ENCODE data around the gene TERB1. TPM values are rescaled to one million over a fixed set of nuclear protein-coding genes. Genes with fewer than 3 reads are reported as not detected.

Gene TERB1
- total and polyA plus RNA-seq, 2 of the 13 experiments (the other 11 are each of a cell fraction or from before 2014, with no cell fraction given), result not detected

- TF ChIP-seq SRSF9 (IDR thresholded peaks at IDR 0.05; ENCODE audit: borderline replicate concordance, insufficient read depth, low read depth, low read length, poor library complexity, severe bottlenecking), result no peak
- TF ChIP-seq ZNF160 (CRISPR knock-in tag; IDR thresholded peaks at IDR 0.05), result peak; percentile 98
- peak; percentile 82; the same call in 1 of the 2 replicates for TF ChIP-seq ZNF567 (CRISPR knock-in tag; IDR thresholded peaks at IDR 0.05; ENCODE audit: borderline replicate concordance)
- TF ChIP-seq CHCHD3 (CRISPR knock-in tag; IDR thresholded peaks at IDR 0.05), result peak; percentile 27; the same call in 1 of the 2 replicates
- no peak for TF ChIP-seq ZBTB37 (CRISPR knock-in tag; IDR thresholded peaks at IDR 0.05)
- peak; percentile 83 for TF ChIP-seq RAD21 (CRISPR knock-in tag; IDR thresholded peaks at IDR 0.05)
- TF ChIP-seq ZBTB33 (CRISPR knock-in tag; IDR thresholded peaks at IDR 0.05), result peak; percentile 66
- no peak for TF ChIP-seq DDIT3 (CRISPR knock-in tag; IDR thresholded peaks at IDR 0.05)
- TF ChIP-seq HOXA7 (CRISPR knock-in tag; IDR thresholded peaks at IDR 0.05), result no peak
- peak; percentile 100 for TF ChIP-seq ZNF776 (CRISPR knock-in tag; IDR thresholded peaks at IDR 0.05)
- peak; percentile 89; the same call in 1 of the 2 replicates for TF ChIP-seq ZNF670 (CRISPR knock-in tag; IDR thresholded peaks at IDR 0.05; ENCODE audit: borderline replicate concordance)
- peak; percentile 99 for TF ChIP-seq ISX (CRISPR knock-in tag; conservative IDR thresholded peaks at IDR 0.05)
- peak; percentile 76; the same call in 1 of the 2 replicates for TF ChIP-seq ZNF564 (CRISPR knock-in tag; IDR thresholded peaks at IDR 0.05)
- TF ChIP-seq NFATC3 (CRISPR knock-in tag; IDR thresholded peaks at IDR 0.05), result no peak
- TF ChIP-seq MXD3 (CRISPR knock-in tag; IDR thresholded peaks at IDR 0.05), result peak; percentile 97; the same call in 1 of the 2 replicates
- TF ChIP-seq ZNF780A (CRISPR knock-in tag; IDR thresholded peaks at IDR 0.05), result no peak
- 0 out of 2 replicates have a peak, but pooled peaks have one; percentile 44 for TF ChIP-seq KLF11 (CRISPR knock-in tag; IDR thresholded peaks at IDR 0.05)
- peak; percentile 61; the same call in 1 of the 2 replicates for TF ChIP-seq MTERF4 (CRISPR knock-in tag; IDR thresholded peaks at IDR 0.05)
- TF ChIP-seq MEIS2 (CRISPR knock-in tag; IDR thresholded peaks at IDR 0.05), result peak; percentile 93
- TF ChIP-seq RCOR2 (CRISPR knock-in tag; IDR thresholded peaks at IDR 0.05), result peak; percentile 91; the same call in 1 of the 2 replicates
- no peak for TF ChIP-seq GLMP (CRISPR knock-in tag; IDR thresholded peaks at IDR 0.05; ENCODE audit: borderline replicate concordance)
Measured at GRCh38 chr16:66830422-66831404, 29.3 kb upstream of the TERB1 start, which contains the start of gene NAE1 (continued).
